Measurements from ENCODE around the gene SEC61A2. TPM values are rescaled to one million over a fixed set of nuclear protein-coding genes. Genes with fewer than 3 reads are reported as not detected.

Gene SEC61A2
- total RNA-seq (2022; extraction: Qiagen RNA extraction) = 11.4 to 12.7 TPM (median 12.0 TPM) in 5 replicates

DNA sequence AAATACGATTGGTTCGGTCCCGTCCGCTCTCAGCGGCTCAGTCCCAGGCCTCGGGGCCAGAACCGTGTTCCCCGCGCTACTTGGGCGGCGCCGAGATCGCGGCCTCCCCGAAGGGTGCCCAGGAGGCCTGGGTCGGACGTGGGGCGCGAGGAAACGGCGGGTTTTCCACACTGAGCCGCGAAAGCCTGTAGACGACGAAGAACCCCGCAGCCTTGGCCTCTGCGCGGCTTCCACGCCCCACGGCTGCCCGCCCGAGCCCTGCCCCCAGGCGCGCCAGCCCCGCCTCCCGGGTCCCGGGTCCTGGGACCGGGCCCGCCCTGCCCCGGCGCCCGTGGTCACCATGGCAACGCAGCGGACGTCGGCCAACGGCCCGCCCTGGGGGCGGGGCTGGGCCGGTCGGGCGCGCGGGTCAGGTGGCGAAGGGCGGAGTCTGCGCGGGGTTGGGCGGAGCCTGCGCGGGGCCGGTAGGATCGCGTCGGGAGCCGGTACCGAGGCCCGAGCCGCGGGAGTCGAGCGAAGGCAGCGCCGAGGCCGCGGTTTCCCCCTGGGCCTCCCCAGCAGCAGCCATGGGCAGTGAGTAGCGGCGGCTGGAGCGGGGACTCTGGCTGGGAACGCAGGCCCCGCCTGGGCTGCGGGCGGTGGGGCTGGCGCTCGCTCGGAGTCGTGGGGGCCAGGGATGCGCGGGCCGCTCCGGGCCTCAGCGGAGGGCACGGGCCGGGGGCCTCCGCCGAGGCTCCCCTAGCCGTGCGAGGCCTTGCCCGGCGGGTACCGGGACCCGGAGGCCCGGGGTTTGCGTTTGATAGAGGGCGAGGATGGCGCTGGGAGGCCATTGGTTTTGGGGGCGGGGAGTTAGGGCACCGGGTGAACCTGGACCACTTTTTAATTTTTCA, at the start of gene SEC61A2:
Gene SEC61A2, plus strand, starts transcription at position 456 of the 890 bp plus-strand sequence. Its CDS starts 111 bp downstream, at position 567.

DNA sequence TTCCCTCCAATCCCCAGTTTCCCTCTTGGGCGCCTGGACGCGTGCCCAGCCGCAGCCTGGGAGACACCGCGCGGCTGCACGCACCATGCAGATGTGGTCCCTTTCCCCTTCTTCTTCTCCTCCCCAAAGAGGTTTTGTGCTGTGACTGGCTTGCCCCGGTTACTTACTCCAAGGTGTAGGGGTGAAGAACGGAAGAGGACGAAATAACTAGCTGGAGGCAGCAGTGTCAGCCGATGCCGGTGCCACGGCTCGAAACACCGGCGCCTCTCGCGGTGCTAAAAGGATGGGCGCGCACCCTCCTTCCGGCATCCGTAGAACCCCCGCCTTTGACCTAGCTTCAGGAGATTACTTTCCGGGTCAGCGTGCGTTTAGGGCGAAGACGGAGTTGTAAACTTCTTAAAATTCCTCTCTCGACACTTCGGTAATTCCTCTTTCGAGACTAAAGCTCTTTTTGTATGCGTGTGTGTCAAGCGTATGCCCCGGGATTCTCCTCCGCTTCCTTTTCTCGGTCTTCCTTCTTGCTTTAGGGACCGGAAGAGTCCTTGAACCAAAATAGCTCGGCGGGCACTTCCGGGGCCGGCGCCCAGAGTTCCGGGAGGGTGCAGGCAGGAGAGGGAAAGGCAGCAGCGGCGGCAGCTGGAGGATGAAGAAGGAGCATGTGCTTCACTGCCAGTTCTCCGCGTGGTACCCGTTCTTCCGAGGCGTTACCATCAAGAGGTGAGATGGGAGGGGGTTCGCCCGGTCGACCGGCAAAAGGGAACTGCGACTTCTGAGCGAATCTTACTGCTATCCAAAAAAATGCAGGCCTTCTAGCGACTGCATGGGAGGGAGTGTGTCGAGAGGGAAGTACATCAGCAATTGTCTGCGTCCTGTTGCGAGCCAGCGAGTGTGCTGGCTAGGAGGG, 66.4 kb downstream of the SEC61A2 start, which contains the start of the genes CDC123 and NUDT5:
Gene CDC123, plus strand, starts transcription at position 586 of the 904 bp plus-strand sequence. Its CDS starts 58 bp downstream, at position 644.
Gene NUDT5, minus strand, starts transcription at position 289 of the 904 bp plus-strand sequence. CDS start 9,600 bp downstream, outside the sequence.

Other genes starting within 250 kb of the SEC61A2 start
- 13.9 to 19.5 TPM (median 16.1 TPM) in 5 replicates for gene UPF2, start 86.9 kb upstream of the SEC61A2 start, total RNA-seq (2022; extraction: Qiagen RNA extraction)
- 7.8 to 10.8 TPM (median 9.8 TPM) in 5 replicates for gene DHTKD1, start 60.7 kb upstream of the SEC61A2 start, total RNA-seq (2022; extraction: Qiagen RNA extraction)
- 143 to 187 TPM (median 148 TPM) in 5 replicates for gene NUDT5, start 66.2 kb downstream of the SEC61A2 start, total RNA-seq (2022; extraction: Qiagen RNA extraction)
- 123 to 167 TPM (median 130 TPM) in 5 replicates for gene CDC123, start 66.5 kb downstream of the SEC61A2 start, total RNA-seq (2022; extraction: Qiagen RNA extraction)
- gene CAMK1D, start 219.9 kb downstream of the SEC61A2 start, total RNA-seq (2022; extraction: Qiagen RNA extraction) = 6.5 to 9.4 TPM (median 8.0 TPM) in 5 replicates